ENCODE results near the gene ARHGAP26.

The ARHGAP26 gene

GRCh38 chr5:143051244-143052058 is 281.3 kb downstream of the ARHGAP26 start:
- H3K4me3 ChIP-seq (replicated peaks; ENCODE audit: low read depth, low read length) = no peak overlapping the region
- peak; percentile 75 for DNase-seq (ENCODE audit: extremely low read depth, low read depth)
- no peak for TF ChIP-seq CTCF (IDR thresholded peaks at IDR 0.05; ENCODE audit: low read depth, low read length, missing control alignments)

GRCh38 chr5:143052967-143053682 is 282.9 kb downstream of the ARHGAP26 start:
- no peak overlapping the region for H3K4me3 ChIP-seq (replicated peaks; ENCODE audit: low read depth, low read length)
- no peak for TF ChIP-seq CTCF (IDR thresholded peaks at IDR 0.05; ENCODE audit: low read depth, low read length, missing control alignments)
- no peak for DNase-seq (ENCODE audit: extremely low read depth, low read depth)

- no peak for TF ChIP-seq CTCF (IDR thresholded peaks at IDR 0.05; ENCODE audit: low read depth, low read length, missing control alignments)
Measured at GRCh38 chr5:143053780-143054179, 283.6 kb downstream of the ARHGAP26 start.

GRCh38 chr5:143054480-143054941 is 284.3 kb downstream of the ARHGAP26 start:
- TF ChIP-seq CTCF (IDR thresholded peaks at IDR 0.05; ENCODE audit: low read depth, low read length, missing control alignments) = no peak
- DNase-seq (ENCODE audit: extremely low read depth, low read depth) = no peak
- no peak overlapping the region for H3K4me3 ChIP-seq (replicated peaks; ENCODE audit: low read depth, low read length)

More at GRCh38 chr5:143053780-143054179, 283.6 kb downstream of the ARHGAP26 start:
- no peak for DNase-seq (ENCODE audit: extremely low read depth, low read depth)
- H3K4me3 ChIP-seq (replicated peaks; ENCODE audit: low read depth, low read length) = no peak overlapping the region

- DNase-seq (ENCODE audit: extremely low read depth, low read depth) = no peak
- H3K4me3 ChIP-seq (replicated peaks; ENCODE audit: low read depth, low read length) = no peak overlapping the region
- no peak for TF ChIP-seq CTCF (IDR thresholded peaks at IDR 0.05; ENCODE audit: low read depth, low read length, missing control alignments)
Measured at GRCh38 chr5:143055596-143056338, 285.6 kb downstream of the ARHGAP26 start.

- no peak for TF ChIP-seq CTCF (IDR thresholded peaks at IDR 0.05; ENCODE audit: low read depth, low read length, missing control alignments)
- no peak overlapping the region for H3K4me3 ChIP-seq (replicated peaks; ENCODE audit: low read depth, low read length)
- no peak for DNase-seq (ENCODE audit: extremely low read depth, low read depth)
Measured at GRCh38 chr5:143056339-143056704, 286.1 kb downstream of the ARHGAP26 start.

Data from HFF-Myc (cell line).